GM08714 (cell line): ENCODE data around the gene EHBP1L1.

Source experiments
- H3K4me3 ChIP-seq: fragments of 200-500 bp; sonication (Bioruptor generic); 2 replicates; pipeline ENCODE4 v1.5.1; 2014; ENCODE audit warnings: mild to moderate bottlenecking, low read length, inconsistent platforms
- ZNF274 ChIP-seq: IDR thresholded peaks from 2 replicates; pipeline ENCODE4 v1.6.1; 2012; ENCODE audit warnings: mild to moderate bottlenecking, low read depth, low read length

The EHBP1L1 gene

GRCh38 chr11:65623852-65624616 is 48.2 kb downstream of the EHBP1L1 start:
- no peak for TF ChIP-seq ZNF274
- H3K4me3 ChIP-seq, result no peak overlapping the region

GRCh38 chr11:65624931-65625627 is 49.2 kb downstream of the EHBP1L1 start:
- TF ChIP-seq ZNF274, result no peak

GRCh38 chr11:65625628-65626342 is 49.9 kb downstream of the EHBP1L1 start:
- TF ChIP-seq ZNF274, result no peak
- no peak overlapping the region for H3K4me3 ChIP-seq

More at GRCh38 chr11:65624931-65625627, 49.2 kb downstream of the EHBP1L1 start:
- no peak overlapping the region for H3K4me3 ChIP-seq

GRCh38 chr11:65627202-65627601 is 51.3 kb downstream of the EHBP1L1 start:
- no peak overlapping the region for H3K4me3 ChIP-seq
- no peak for TF ChIP-seq ZNF274

- no peak for TF ChIP-seq ZNF274
- no peak overlapping the region for H3K4me3 ChIP-seq
Observed at GRCh38 chr11:65629579-65629978, 53.7 kb downstream of the EHBP1L1 start.

- no peak for TF ChIP-seq ZNF274
- H3K4me3 ChIP-seq, result no peak overlapping the region
Observed at GRCh38 chr11:65630215-65630614, 54.4 kb downstream of the EHBP1L1 start.

- no peak overlapping the region for H3K4me3 ChIP-seq
- TF ChIP-seq ZNF274, result no peak
Observed at GRCh38 chr11:65633390-65634108, 57.7 kb downstream of the EHBP1L1 start.

- no peak overlapping the region for H3K4me3 ChIP-seq
- no peak for TF ChIP-seq ZNF274
Observed at GRCh38 chr11:65634109-65634436, 58.2 kb downstream of the EHBP1L1 start.

GRCh38 chr11:65634440-65634839 is 58.6 kb downstream of the EHBP1L1 start:
- H3K4me3 ChIP-seq, result no peak overlapping the region
- TF ChIP-seq ZNF274, result no peak

- TF ChIP-seq ZNF274, result no peak
- no peak overlapping the region for H3K4me3 ChIP-seq
Observed at GRCh38 chr11:65634905-65635731, 59.3 kb downstream of the EHBP1L1 start.

- H3K4me3 ChIP-seq, result no peak overlapping the region
- TF ChIP-seq ZNF274, result no peak
Observed at GRCh38 chr11:65636108-65637031, 60.5 kb downstream of the EHBP1L1 start.

GRCh38 chr11:65637032-65637557 is 61.2 kb downstream of the EHBP1L1 start:
- no peak overlapping the region for H3K4me3 ChIP-seq
- TF ChIP-seq ZNF274, result no peak

GRCh38 chr11:65637794-65638419 is 62.1 kb downstream of the EHBP1L1 start, which contains the start of gene SIPA1:
TSS of gene SIPA1 (plus strand) at chr11:65638101. CDS start at chr11:65640922, 2,821 bp downstream.
- no peak for TF ChIP-seq ZNF274
- H3K4me3 ChIP-seq, result peak within 1 kb of the TSS; percentile 88

GRCh38 chr11:65639228-65639597 is 63.4 kb downstream of the EHBP1L1 start:
- peak overlapping the region; percentile 88; the same call in 1 of the 2 replicates for H3K4me3 ChIP-seq
